ENCODE measurements around the gene CEBPG.

CEBPG gene

DNA sequence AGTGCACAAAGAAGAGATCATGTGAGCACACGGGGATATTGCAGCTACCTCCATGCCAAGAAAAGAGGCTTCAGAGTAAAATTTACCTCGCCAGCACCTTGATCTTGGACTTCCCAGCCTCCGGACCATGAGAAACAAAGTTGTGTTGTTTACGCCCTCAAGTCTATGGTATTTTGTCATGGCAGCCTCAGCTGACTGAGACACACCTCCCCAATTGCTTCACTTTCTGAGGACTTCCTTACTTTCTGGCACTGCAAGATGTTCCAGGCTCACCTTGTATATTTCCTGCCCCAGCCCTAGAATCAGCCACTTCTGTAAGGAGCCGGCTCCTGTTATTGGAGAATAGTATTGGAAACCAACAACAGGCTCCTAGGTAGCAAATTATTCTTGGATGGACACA is 6.6 kb upstream of the CEBPG start (continued):
- TF ChIP-seq, protein P1, sequence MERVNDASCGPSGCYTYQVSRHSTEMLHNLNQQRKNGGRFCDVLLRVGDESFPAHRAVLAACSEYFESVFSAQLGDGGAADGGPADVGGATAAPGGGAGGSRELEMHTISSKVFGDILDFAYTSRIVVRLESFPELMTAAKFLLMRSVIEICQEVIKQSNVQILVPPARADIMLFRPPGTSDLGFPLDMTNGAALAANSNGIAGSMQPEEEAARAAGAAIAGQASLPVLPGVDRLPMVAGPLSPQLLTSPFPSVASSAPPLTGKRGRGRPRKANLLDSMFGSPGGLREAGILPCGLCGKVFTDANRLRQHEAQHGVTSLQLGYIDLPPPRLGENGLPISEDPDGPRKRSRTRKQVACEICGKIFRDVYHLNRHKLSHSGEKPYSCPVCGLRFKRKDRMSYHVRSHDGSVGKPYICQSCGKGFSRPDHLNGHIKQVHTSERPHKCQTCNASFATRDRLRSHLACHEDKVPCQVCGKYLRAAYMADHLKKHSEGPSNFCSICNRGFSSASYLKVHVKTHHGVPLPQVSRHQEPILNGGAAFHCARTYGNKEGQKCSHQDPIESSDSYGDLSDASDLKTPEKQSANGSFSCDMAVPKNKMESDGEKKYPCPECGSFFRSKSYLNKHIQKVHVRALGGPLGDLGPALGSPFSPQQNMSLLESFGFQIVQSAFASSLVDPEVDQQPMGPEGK (CRISPR knock-in tag; IDR thresholded peaks at IDR 0.05; ENCODE audit: borderline replicate concordance), result no peak
- no peak for TF ChIP-seq RARB (CRISPR knock-in tag; IDR thresholded peaks at IDR 0.05)
- no peak for TF ChIP-seq OSR1 (CRISPR knock-in tag; IDR thresholded peaks at IDR 0.05)

DNA sequence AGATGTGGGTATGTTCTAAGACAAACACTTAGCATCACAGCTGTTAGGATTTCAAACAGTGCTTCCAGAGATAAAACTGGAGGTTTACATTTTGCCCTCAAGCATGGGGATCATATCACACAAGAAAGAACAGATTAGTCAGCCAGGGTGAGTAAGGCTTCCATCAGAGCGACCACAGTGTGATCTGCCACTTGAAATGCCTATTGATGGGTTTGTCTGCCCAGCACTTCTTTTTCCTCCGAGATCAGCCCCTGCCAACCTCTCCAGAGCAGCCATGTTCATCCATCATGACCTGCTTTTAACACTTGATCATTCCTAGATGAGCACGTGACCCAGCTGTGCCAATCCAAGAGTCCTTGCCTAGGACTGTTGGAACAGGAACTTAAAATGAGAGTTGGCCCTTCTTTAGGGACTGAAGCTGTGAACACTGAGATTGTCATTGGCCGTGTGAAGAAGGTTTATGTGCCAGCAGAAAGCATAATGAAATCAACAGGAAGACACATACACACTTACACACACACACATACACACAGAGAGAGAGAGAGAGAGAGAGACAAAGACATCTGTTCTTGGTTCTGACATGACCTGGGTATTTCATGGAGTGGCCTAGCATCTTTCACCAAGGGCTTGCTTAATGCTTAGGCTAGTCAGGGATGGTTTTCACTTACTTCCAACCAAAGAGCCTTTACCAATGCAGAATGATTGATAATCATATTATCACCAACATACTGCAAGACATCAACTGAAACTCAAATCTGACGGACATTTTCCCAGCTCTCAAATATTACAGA is 5.2 kb upstream of the CEBPG start:
- peak; percentile 36; the same call in 2 of the 3 replicates for ATAC-seq
- TF ChIP-seq ZFP30 (CRISPR knock-in tag; IDR thresholded peaks at IDR 0.05) (no peak), ZNF565 (CRISPR knock-in tag; conservative IDR thresholded peaks at IDR 0.05; ENCODE audit: low read depth) (no peak), ARNTL (CRISPR knock-in tag; IDR thresholded peaks at IDR 0.05; ENCODE audit: borderline replicate concordance, low read depth) (no peak), ISL1 (CRISPR knock-in tag; IDR thresholded peaks at IDR 0.05) (no peak), ZC3H10 (CRISPR knock-in tag; IDR thresholded peaks at IDR 0.05) (no peak)

DNA sequence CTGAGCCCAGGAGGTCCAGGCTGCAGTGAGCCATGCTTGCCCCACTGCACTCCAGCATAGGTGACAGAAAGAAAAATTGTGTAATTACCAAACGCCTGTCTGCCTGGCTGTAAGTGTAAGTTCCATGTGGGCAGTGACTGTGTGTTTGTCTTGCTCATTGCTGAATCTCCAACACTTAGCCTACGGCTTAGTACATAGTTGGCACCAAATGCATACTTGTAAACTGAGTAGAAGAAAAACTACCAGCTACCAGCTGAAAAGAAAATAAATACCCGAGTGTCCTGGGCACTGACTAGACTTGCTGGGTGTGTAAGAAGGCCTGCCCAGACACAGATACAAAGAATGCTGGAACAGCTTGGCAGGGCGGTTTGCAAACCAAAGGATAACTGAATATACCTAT is 2.7 kb upstream of the CEBPG start:
- no peak for TF ChIP-seq PPARA (CRISPR knock-in tag; IDR thresholded peaks at IDR 0.05; ENCODE audit: borderline replicate concordance)
- no peak for TF ChIP-seq ESRRG (CRISPR knock-in tag; IDR thresholded peaks at IDR 0.05)
- TF ChIP-seq, protein P2, sequence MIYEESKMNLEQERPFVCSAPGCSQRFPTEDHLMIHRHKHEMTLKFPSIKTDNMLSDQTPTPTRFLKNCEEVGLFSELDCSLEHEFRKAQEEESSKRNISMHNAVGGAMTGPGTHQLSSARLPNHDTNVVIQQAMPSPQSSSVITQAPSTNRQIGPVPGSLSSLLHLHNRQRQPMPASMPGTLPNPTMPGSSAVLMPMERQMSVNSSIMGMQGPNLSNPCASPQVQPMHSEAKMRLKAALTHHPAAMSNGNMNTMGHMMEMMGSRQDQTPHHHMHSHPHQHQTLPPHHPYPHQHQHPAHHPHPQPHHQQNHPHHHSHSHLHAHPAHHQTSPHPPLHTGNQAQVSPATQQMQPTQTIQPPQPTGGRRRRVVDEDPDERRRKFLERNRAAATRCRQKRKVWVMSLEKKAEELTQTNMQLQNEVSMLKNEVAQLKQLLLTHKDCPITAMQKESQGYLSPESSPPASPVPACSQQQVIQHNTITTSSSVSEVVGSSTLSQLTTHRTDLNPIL (CRISPR knock-in tag; IDR thresholded peaks at IDR 0.05; ENCODE audit: low read depth), result no peak
- TF ChIP-seq, protein P1 (CRISPR knock-in tag; IDR thresholded peaks at IDR 0.05; ENCODE audit: borderline replicate concordance), result no peak
- no peak for ATAC-seq

DNA sequence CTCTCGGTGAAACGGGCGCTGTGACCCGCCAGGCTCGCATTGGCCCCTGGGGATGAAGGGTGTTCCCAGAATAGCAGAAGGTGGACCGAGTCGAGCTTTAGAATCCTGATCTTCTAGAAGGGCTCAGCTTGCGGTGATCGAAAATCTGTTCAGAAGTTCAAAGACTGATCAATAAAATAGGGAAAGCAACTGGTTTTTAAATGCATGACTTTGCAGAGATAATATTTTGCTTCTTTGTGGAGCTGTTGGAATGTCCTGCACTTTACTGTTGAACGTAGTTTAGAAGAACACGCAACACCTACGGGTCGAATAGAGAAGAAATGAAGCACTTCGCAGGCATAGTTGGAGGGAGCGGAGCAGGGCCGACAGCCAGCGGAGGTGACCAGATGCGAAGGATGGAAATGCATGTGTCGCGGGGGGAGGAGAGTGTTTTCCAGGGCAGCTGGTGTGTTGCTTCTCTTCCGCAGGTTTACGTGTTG is 766 bp downstream of the CEBPG start:
- ATAC-seq, result peak; percentile 43
- TF ChIP-seq, protein P3, sequence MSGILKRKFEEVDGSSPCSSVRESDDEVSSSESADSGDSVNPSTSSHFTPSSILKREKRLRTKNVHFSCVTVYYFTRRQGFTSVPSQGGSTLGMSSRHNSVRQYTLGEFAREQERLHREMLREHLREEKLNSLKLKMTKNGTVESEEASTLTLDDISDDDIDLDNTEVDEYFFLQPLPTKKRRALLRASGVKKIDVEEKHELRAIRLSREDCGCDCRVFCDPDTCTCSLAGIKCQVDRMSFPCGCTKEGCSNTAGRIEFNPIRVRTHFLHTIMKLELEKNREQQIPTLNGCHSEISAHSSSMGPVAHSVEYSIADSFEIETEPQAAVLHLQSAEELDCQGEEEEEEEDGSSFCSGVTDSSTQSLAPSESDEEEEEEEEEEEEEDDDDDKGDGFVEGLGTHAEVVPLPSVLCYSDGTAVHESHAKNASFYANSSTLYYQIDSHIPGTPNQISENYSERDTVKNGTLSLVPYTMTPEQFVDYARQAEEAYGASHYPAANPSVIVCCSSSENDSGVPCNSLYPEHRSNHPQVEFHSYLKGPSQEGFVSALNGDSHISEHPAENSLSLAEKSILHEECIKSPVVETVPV (CRISPR knock-in tag; IDR thresholded peaks at IDR 0.05), result no peak
- TF ChIP-seq ISL1 (CRISPR knock-in tag; IDR thresholded peaks at IDR 0.05) (no peak), TOX (CRISPR knock-in tag; IDR thresholded peaks at IDR 0.05; ENCODE audit: borderline replicate concordance) (no peak), RARB (CRISPR knock-in tag; IDR thresholded peaks at IDR 0.05) (no peak), CSDC2 (CRISPR knock-in tag; IDR thresholded peaks at IDR 0.05) (no peak)
- TF ChIP-seq, protein P4, sequence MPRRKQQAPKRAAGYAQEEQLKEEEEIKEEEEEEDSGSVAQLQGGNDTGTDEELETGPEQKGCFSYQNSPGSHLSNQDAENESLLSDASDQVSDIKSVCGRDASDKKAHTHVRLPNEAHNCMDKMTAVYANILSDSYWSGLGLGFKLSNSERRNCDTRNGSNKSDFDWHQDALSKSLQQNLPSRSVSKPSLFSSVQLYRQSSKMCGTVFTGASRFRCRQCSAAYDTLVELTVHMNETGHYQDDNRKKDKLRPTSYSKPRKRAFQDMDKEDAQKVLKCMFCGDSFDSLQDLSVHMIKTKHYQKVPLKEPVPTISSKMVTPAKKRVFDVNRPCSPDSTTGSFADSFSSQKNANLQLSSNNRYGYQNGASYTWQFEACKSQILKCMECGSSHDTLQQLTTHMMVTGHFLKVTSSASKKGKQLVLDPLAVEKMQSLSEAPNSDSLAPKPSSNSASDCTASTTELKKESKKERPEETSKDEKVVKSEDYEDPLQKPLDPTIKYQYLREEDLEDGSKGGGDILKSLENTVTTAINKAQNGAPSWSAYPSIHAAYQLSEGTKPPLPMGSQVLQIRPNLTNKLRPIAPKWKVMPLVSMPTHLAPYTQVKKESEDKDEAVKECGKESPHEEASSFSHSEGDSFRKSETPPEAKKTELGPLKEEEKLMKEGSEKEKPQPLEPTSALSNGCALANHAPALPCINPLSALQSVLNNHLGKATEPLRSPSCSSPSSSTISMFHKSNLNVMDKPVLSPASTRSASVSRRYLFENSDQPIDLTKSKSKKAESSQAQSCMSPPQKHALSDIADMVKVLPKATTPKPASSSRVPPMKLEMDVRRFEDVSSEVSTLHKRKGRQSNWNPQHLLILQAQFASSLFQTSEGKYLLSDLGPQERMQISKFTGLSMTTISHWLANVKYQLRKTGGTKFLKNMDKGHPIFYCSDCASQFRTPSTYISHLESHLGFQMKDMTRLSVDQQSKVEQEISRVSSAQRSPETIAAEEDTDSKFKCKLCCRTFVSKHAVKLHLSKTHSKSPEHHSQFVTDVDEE (CRISPR knock-in tag; IDR thresholded peaks at IDR 0.05), result no peak
- TF ChIP-seq, protein P1 (CRISPR knock-in tag; IDR thresholded peaks at IDR 0.05; ENCODE audit: borderline replicate concordance), result no peak

Measured in SK-N-SH treated with all-trans-retinoic acid at 6 μM for 48 hours (cell line).